ENCODE results near the gene RBMX. TPM values are rescaled to one million over a fixed set of nuclear protein-coding genes. Genes with fewer than 3 reads are reported as not detected.

Gene RBMX
- total and polyA plus RNA-seq, 2 experiments from 2014 or later: 337 to 601 TPM

DNA sequence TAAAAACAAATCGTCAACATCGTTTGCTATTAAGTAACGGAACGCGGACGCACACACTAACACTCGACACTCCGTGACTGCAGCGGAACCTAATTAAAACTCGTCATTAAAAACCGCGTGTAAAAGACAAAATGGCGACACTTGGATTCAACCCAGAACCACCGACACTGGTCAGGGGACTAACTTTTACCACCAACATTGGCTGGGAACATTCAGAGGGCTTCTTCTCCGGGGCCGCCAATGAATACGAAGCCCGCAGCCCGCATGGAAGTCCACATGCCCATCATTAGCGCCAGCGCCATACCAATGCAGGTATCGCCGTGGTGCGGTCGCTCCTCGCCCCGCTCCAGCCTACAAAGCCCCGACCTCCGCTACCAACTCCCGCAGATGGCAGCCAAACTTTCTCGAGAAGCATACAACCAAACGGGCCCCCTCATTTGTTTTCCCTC, 498 bp downstream of the RBMX start:
- Histone ChIP-seq H3K4me1 (ENCODE audit: insufficient read depth) (no peaks in the 10 kb centered on the region; the same call in 1 of the 2 replicates), H4K20me1 (replicated peaks; ENCODE audit: insufficient read depth) (peaks cover 19% of the 10 kb centered on the region), H3F3A (replicated peaks; ENCODE audit: low read depth) (peaks cover 6% of the 10 kb centered on the region; the same call in 1 of the 2 replicates), H3K4me3 (peak overlapping the region; percentile 91), H3K9me2 (ENCODE audit: insufficient read depth) (no peaks in the 10 kb centered on the region), H3K79me2 (replicated peaks; ENCODE audit: insufficient read depth) (peaks cover 54% of the 10 kb centered on the region), H3K27ac (ENCODE audit: low read depth) (peak overlapping the region; percentile 96), H3K4me2 (peak overlapping the region; percentile 86), H3K27me3 (ENCODE audit: insufficient read depth) (no peaks in the 10 kb centered on the region), H3K36me3 (ENCODE audit: insufficient read depth) (peaks cover 32% of the 10 kb centered on the region), H2AFZ (no peak overlapping the region)
- peaks cover 20% of the 10 kb centered on the region for H3K27me3 Mint-ChIP-seq (ENCODE audit: insufficient read depth, low read depth, poor library complexity)
- peak overlapping the region; percentile 100 for H3K27ac Mint-ChIP-seq
- peak overlapping the region; percentile 98 for H3K4me3 Mint-ChIP-seq
- ATAC-seq (no peak; the same call in 1 of the 3 replicates), DNase-seq (ENCODE audit: low spot score) (peak; percentile 11)
- peaks cover 17% of the 10 kb centered on the region; the same call in 2 of the 3 replicates for H3K4me1 Mint-ChIP-seq
- peaks cover 9% of the 10 kb centered on the region for H3K9me3 Mint-ChIP-seq
- TF ChIP-seq, protein P1, sequence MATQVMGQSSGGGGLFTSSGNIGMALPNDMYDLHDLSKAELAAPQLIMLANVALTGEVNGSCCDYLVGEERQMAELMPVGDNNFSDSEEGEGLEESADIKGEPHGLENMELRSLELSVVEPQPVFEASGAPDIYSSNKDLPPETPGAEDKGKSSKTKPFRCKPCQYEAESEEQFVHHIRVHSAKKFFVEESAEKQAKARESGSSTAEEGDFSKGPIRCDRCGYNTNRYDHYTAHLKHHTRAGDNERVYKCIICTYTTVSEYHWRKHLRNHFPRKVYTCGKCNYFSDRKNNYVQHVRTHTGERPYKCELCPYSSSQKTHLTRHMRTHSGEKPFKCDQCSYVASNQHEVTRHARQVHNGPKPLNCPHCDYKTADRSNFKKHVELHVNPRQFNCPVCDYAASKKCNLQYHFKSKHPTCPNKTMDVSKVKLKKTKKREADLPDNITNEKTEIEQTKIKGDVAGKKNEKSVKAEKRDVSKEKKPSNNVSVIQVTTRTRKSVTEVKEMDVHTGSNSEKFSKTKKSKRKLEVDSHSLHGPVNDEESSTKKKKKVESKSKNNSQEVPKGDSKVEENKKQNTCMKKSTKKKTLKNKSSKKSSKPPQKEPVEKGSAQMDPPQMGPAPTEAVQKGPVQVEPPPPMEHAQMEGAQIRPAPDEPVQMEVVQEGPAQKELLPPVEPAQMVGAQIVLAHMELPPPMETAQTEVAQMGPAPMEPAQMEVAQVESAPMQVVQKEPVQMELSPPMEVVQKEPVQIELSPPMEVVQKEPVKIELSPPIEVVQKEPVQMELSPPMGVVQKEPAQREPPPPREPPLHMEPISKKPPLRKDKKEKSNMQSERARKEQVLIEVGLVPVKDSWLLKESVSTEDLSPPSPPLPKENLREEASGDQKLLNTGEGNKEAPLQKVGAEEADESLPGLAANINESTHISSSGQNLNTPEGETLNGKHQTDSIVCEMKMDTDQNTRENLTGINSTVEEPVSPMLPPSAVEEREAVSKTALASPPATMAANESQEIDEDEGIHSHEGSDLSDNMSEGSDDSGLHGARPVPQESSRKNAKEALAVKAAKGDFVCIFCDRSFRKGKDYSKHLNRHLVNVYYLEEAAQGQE (IDR thresholded peaks at IDR 0.05; ENCODE audit: unreplicated experiment): no peak
- TF ChIP-seq, protein P2, sequence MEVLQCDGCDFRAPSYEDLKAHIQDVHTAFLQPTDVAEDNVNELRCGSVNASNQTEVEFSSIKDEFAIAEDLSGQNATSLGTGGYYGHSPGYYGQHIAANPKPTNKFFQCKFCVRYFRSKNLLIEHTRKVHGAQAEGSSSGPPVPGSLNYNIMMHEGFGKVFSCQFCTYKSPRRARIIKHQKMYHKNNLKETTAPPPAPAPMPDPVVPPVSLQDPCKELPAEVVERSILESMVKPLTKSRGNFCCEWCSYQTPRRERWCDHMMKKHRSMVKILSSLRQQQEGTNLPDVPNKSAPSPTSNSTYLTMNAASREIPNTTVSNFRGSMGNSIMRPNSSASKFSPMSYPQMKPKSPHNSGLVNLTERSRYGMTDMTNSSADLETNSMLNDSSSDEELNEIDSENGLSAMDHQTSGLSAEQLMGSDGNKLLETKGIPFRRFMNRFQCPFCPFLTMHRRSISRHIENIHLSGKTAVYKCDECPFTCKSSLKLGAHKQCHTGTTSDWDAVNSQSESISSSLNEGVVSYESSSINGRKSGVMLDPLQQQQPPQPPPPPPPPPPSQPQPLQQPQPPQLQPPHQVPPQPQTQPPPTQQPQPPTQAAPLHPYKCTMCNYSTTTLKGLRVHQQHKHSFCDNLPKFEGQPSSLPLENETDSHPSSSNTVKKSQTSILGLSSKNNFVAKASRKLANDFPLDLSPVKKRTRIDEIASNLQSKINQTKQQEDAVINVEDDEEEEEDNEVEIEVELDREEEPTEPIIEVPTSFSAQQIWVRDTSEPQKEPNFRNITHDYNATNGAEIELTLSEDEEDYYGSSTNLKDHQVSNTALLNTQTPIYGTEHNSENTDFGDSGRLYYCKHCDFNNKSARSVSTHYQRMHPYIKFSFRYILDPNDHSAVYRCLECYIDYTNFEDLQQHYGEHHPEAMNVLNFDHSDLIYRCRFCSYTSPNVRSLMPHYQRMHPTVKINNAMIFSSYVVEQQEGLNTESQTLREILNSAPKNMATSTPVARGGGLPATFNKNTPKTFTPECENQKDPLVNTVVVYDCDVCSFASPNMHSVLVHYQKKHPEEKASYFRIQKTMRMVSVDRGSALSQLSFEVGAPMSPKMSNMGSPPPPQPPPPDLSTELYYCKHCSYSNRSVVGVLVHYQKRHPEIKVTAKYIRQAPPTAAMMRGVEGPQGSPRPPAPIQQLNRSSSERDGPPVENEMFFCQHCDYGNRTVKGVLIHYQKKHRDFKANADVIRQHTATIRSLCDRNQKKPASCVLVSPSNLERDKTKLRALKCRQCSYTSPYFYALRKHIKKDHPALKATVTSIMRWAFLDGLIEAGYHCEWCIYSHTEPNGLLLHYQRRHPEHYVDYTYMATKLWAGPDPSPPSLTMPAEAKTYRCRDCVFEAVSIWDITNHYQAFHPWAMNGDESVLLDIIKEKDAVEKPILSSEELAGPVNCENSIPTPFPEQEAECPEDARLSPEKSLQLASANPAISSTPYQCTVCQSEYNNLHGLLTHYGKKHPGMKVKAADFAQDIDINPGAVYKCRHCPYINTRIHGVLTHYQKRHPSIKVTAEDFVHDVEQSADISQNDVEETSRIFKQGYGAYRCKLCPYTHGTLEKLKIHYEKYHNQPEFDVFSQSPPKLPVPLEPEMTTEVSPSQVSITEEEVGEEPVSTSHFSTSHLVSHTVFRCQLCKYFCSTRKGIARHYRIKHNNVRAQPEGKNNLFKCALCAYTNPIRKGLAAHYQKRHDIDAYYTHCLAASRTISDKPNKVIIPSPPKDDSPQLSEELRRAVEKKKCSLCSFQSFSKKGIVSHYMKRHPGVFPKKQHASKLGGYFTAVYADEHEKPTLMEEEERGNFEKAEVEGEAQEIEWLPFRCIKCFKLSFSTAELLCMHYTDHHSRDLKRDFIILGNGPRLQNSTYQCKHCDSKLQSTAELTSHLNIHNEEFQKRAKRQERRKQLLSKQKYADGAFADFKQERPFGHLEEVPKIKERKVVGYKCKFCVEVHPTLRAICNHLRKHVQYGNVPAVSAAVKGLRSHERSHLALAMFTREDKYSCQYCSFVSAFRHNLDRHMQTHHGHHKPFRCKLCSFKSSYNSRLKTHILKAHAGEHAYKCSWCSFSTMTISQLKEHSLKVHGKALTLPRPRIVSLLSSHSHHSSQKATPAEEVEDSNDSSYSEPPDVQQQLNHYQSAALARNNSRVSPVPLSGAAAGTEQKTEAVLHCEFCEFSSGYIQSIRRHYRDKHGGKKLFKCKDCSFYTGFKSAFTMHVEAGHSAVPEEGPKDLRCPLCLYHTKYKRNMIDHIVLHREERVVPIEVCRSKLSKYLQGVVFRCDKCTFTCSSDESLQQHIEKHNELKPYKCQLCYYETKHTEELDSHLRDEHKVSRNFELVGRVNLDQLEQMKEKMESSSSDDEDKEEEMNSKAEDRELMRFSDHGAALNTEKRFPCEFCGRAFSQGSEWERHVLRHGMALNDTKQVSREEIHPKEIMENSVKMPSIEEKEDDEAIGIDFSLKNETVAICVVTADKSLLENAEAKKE (CRISPR knock-in tag; IDR thresholded peaks at IDR 0.05): no peak
- TF ChIP-seq, protein P3, sequence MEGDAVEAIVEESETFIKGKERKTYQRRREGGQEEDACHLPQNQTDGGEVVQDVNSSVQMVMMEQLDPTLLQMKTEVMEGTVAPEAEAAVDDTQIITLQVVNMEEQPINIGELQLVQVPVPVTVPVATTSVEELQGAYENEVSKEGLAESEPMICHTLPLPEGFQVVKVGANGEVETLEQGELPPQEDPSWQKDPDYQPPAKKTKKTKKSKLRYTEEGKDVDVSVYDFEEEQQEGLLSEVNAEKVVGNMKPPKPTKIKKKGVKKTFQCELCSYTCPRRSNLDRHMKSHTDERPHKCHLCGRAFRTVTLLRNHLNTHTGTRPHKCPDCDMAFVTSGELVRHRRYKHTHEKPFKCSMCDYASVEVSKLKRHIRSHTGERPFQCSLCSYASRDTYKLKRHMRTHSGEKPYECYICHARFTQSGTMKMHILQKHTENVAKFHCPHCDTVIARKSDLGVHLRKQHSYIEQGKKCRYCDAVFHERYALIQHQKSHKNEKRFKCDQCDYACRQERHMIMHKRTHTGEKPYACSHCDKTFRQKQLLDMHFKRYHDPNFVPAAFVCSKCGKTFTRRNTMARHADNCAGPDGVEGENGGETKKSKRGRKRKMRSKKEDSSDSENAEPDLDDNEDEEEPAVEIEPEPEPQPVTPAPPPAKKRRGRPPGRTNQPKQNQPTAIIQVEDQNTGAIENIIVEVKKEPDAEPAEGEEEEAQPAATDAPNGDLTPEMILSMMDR (conservative IDR thresholded peaks at IDR 0.05; ENCODE audit: low read depth in 2 of 2): no peak
- no peak for TF ChIP-seq POLR2AphosphoS5 (IDR thresholded peaks at IDR 0.05; ENCODE audit: low read depth)
- TF ChIP-seq ZNF331 (CRISPR knock-in tag; IDR thresholded peaks at IDR 0.05; ENCODE audit: low read depth): no peak
- no peak for TF ChIP-seq EZH2 (IDR thresholded peaks at IDR 0.05; ENCODE audit: low read depth, unreplicated experiment)
- TF ChIP-seq JUNB (IDR thresholded peaks at IDR 0.05; ENCODE audit: unreplicated experiment): no peak
- peaks cover 55% of the 10 kb centered on the region for H3K36me3 Mint-ChIP-seq (ENCODE audit: low read depth)
